OCI-LY1 (cell line): ENCODE data around the gene IL22RA2.

ENCODE experiments used
- H2AFZ ChIP-seq: fragments of 200-600 bp; sonication (generic), shearing (Covaris generic); 2 replicates; pipeline ENCODE4 v1.6.0; 2014; ENCODE audit warnings: antibody characterized with exemption, mild to moderate bottlenecking, low read length
- H3F3A ChIP-seq: fragments of 200-600 bp; sonication (generic), shearing (Covaris generic); 2 replicates; pipeline ENCODE4 v1.6.0; 2014; ENCODE audit warnings: mild to moderate bottlenecking, antibody characterized with exemption, low read length, moderate library complexity; ENCODE audit not compliant: insufficient read depth
- H3K27ac ChIP-seq: fragments of 200-600 bp; sonication (generic); 2 replicates; pipeline ENCODE4 v1.5.1; 2014; ENCODE audit warnings: low read length, mixed run types, mild to moderate bottlenecking, low read depth; ENCODE audit not compliant: poor library complexity, severe bottlenecking
- H3K27me3 ChIP-seq: fragments of 200-600 bp; sonication (generic); 2 replicates; pipeline ENCODE4 v1.6.0; 2014; ENCODE audit warnings: antibody characterized with exemption, mild to moderate bottlenecking, low read length, moderate library complexity; ENCODE audit not compliant: insufficient read depth
- H3K36me3 ChIP-seq: fragments of 200-600 bp; sonication (generic); 2 replicates; pipeline ENCODE4 v1.6.1; 2014; ENCODE audit warnings: mild to moderate bottlenecking, antibody characterized with exemption, low read length, moderate library complexity, mixed read lengths; ENCODE audit not compliant: insufficient read depth
- H3K4me1 ChIP-seq: fragments of 200-600 bp; sonication (generic); 2 replicates; pipeline ENCODE4 v1.5.1; 2014; ENCODE audit warnings: mild to moderate bottlenecking, low read length, moderate library complexity; ENCODE audit not compliant: insufficient read depth, severe bottlenecking
- H3K4me2 ChIP-seq: fragments of 200-600 bp; sonication (generic), shearing (Covaris generic); 2 replicates; pipeline ENCODE4 v1.6.1; 2014; ENCODE audit warnings: low read length
- H3K4me3 ChIP-seq: fragments of 200-600 bp; sonication (generic); 2 replicates; pipeline ENCODE4 v1.5.1; 2014; ENCODE audit warnings: low read length, low read depth, mild to moderate bottlenecking, mixed read lengths; ENCODE audit not compliant: poor library complexity, severe bottlenecking
- H3K79me2 ChIP-seq: fragments of 200-600 bp; shearing (Covaris generic); 2 replicates; pipeline ENCODE4 v1.6.1; 2016; ENCODE audit warnings: mixed run types, low read length, mixed read lengths; ENCODE audit not compliant: insufficient read depth
- H3K9ac ChIP-seq: fragments of 200-600 bp; sonication (generic), shearing (Covaris generic); 2 replicates; pipeline ENCODE4 v1.6.1; 2014; ENCODE audit warnings: mild to moderate bottlenecking, low read length, mixed read lengths
- H3K9me2 ChIP-seq: fragments of 200-600 bp; sonication (generic), shearing (Covaris generic); 2 replicates; pipeline ENCODE4 v1.6.1; 2014; ENCODE audit warnings: low read depth, mild to moderate bottlenecking, low read length, mixed read lengths
- H3K9me3 ChIP-seq: fragments of 200-600 bp; shearing (Covaris generic); 2 replicates; pipeline ENCODE4 v1.6.1; 2014; ENCODE audit warnings: low read length, mixed read lengths
- H4K20me1 ChIP-seq: fragments of 200-600 bp; sonication (generic), shearing (Covaris generic); 2 replicates; pipeline ENCODE4 v1.6.0; 2016; ENCODE audit warnings: mild to moderate bottlenecking, low read length; ENCODE audit not compliant: insufficient read depth
- EZH2 ChIP-seq: fragments of 200-600 bp; sonication (generic), shearing (Covaris generic); IDR thresholded peaks from 2 replicates; pipeline ENCODE4 v1.8.0; 2017; ENCODE audit warnings: borderline replicate concordance, mixed run types, mild to moderate bottlenecking, antibody characterized with exemption, low read length, moderate library complexity, mixed read lengths
- TF ChIP-seq, protein P1 (sequence below): fragments of 200-600 bp; sonication (generic), shearing (Covaris generic); IDR thresholded peaks from 2 replicates; pipeline ENCODE4 v1.5.1; 2017; ENCODE audit warnings: mild to moderate bottlenecking, antibody characterized with exemption, low read length, moderate library complexity, mixed read lengths

The IL22RA2 gene

DNA sequence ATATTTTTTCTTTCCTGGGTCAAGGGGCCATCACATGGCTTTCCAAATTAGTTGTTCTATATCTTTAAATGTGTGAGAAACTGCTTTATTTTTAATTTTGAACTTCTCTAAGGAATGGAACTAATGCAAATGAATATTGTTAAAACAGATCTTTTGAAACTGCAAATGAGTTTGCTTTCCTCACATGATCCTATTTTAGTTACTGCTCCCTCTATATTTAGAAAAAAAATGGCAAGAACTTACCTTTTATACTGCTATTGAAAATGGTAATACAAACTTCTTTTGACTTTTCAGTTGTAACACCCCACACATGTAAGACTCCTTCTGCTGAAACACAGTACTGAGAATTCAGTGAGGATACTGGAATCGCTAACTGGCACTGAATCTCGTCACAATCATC, 29.8 kb upstream of the IL22RA2 start:
- Histone ChIP-seq H3K36me3 (peaks cover 62% of the 10 kb centered on the region), H3K4me3 (no peak overlapping the region), H3K9me3 (peaks cover under 1% of the 10 kb centered on the region; the same call in 1 of the 2 replicates), H3K4me1 (no peaks in the 10 kb centered on the region), H2AFZ (no peak overlapping the region), H3F3A (no peaks in the 10 kb centered on the region), H3K9me2 (no peaks in the 10 kb centered on the region), H3K9ac (no peak overlapping the region), H3K4me2 (no peak overlapping the region), H3K27me3 (no peaks in the 10 kb centered on the region), H3K27ac (no peak overlapping the region), H3K79me2 (no peaks in the 10 kb centered on the region), H4K20me1 (no peaks in the 10 kb centered on the region)
- TF ChIP-seq, protein P1, sequence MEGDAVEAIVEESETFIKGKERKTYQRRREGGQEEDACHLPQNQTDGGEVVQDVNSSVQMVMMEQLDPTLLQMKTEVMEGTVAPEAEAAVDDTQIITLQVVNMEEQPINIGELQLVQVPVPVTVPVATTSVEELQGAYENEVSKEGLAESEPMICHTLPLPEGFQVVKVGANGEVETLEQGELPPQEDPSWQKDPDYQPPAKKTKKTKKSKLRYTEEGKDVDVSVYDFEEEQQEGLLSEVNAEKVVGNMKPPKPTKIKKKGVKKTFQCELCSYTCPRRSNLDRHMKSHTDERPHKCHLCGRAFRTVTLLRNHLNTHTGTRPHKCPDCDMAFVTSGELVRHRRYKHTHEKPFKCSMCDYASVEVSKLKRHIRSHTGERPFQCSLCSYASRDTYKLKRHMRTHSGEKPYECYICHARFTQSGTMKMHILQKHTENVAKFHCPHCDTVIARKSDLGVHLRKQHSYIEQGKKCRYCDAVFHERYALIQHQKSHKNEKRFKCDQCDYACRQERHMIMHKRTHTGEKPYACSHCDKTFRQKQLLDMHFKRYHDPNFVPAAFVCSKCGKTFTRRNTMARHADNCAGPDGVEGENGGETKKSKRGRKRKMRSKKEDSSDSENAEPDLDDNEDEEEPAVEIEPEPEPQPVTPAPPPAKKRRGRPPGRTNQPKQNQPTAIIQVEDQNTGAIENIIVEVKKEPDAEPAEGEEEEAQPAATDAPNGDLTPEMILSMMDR, result no peak
- TF ChIP-seq EZH2, result no peak

DNA sequence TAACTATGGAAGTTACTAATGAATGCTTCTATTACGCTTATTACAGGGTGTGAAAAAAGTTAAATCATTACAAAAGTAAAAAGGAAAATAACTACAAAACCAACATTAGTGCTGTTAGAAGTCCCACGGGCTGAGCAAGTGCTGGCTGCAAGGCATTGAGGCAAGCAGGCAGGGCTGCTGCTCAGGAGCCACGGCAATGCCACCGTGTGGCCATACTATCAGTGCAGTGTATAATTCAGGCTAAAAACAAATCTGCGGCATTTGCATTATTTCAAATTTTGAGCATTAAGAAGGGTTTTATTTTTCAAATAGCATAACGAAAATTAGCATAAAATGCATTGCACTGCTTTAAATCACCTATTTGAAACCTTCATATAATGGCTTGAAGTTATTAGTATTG, 28.6 kb upstream of the IL22RA2 start:
- Histone ChIP-seq H4K20me1 (no peaks in the 10 kb centered on the region), H3K79me2 (no peaks in the 10 kb centered on the region), H3K36me3 (peaks cover 65% of the 10 kb centered on the region), H3K4me3 (no peak overlapping the region), H3K9me2 (no peaks in the 10 kb centered on the region), H2AFZ (no peak overlapping the region), H3K9me3 (no peaks in the 10 kb centered on the region), H3K27ac (no peak overlapping the region), H3K4me1 (no peaks in the 10 kb centered on the region), H3K9ac (no peak overlapping the region), H3K27me3 (no peaks in the 10 kb centered on the region), H3K4me2 (no peak overlapping the region), H3F3A (no peaks in the 10 kb centered on the region)
- TF ChIP-seq EZH2, result no peak
- TF ChIP-seq, protein P1, result peak; percentile 65

DNA sequence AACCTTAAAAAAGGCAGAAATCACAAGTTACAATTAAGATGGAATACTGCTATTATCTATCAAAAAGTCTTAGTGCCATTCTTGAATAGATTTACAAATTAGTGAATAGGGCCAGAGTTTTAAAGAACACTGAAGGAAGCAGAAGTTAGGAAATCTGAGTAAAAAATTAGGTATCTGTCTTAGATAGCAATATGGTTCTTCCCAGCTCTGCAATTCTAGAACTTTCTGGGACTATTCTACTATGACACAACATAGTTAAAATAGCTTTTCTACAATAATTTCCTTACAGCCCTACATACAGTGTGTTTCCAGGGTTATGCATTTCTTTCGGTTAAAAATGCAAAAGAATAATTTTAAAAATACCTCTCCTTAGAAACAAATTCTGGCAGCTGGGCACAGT, 27.6 kb upstream of the IL22RA2 start:
- no peaks in the 10 kb centered on the region for H3K79me2 ChIP-seq
- no peak overlapping the region for H2AFZ ChIP-seq
- no peaks in the 10 kb centered on the region for H3K4me1 ChIP-seq
- H3K4me2 ChIP-seq, result no peak overlapping the region
- no peaks in the 10 kb centered on the region for H3F3A ChIP-seq
- no peaks in the 10 kb centered on the region for H4K20me1 ChIP-seq
- TF ChIP-seq, protein P1, result no peak
- TF ChIP-seq EZH2, result no peak
- no peak overlapping the region for H3K27ac ChIP-seq
- H3K4me3 ChIP-seq, result no peak overlapping the region
- H3K9ac ChIP-seq, result no peak overlapping the region
- H3K27me3 ChIP-seq, result no peaks in the 10 kb centered on the region
- H3K36me3 ChIP-seq, result peaks cover 56% of the 10 kb centered on the region
- no peaks in the 10 kb centered on the region for H3K9me3 ChIP-seq
- no peaks in the 10 kb centered on the region for H3K9me2 ChIP-seq
